Stimulated activated CD4-positive, alpha-beta T cell treated with anti-CD3 and anti-CD28 coated beads, Interleukin-1b, Interleukin-23, amount 100 ng/mL, for 4 hours (primary cell): ENCODE measurements around the gene DDRGK1.
"Not testable (repeated sequence)": the region's sequence is repeated elsewhere in the genome, so short reads cannot be mapped to it uniquely, and the experiment has no call there.

Experiments
- DNase-seq, 2 donors: peaks; one replicate each; pipeline ENCODE4 v3.0.0-alpha.2; 2020; ENCODE audit warnings: low read depth in 2 of 2

The DDRGK1 gene

DNA sequence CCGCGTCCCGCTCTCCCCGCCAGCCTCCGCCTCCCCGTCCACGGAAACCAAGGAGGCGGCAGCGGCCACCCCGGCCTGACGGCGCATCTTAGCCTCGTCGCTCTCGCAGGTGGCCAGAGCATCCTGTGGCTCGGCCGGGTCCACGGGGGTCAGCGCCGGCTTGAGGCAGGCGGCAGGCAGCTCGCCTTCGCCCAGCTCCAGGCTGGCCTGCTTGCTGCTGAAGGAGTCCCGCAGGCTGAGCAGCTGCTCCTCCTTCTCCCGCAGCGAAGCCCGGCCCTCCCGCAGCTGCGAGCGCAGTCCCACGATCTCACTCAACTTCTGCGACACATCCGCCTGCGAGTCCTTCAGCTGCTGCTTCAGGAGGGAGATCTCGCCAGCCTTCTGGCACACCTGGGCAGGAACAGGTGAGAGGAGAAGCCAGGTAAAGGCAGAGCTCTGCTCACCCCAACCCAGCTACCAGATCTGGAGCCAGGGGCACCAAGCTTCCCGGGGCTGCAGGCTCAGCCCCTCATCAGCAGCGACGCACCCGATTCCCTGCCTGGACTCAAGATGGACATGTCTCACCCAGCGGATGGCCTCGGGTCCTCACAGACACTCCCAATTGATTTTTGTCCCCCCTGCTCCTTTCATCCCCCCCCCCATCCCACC lies 39.6 kb downstream of the DDRGK1 start:
- no peak for DNase-seq

DNA sequence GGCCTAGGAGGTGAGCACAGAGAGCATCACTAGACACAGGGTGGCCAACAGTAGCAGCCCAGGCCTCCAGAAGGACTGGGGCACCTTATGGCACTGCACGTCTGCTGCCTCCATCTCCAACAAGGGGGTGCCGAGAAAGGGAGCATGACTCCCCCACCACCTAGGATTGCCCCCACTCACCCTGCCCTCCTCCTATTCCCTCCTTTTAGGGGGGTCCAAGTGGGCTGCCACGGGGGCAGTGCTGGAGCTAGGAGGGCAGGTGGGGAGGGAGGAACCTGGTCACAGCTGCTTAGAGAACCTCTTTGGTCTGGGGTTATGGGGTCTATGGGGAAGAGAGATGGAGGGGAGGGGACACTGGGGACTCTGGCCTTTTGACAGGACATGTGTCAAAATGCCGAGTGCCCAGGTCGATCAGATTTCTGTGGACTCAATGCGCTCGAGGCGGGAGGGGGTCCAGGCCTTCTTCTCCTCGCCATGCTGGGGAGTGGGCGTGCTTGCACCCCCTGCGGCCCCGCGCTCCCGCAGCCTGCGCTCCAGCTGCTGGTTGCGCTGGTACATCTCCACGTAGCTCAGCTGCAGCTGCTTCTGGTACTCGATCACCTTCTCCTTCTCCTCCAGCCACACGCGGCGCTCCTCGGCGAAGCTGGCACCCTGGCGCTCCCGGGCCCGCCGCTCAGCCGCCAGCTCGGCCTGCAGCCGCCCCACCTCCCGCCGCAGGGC lies 40.3 kb downstream of the DDRGK1 start:
- no peak for DNase-seq

DNA sequence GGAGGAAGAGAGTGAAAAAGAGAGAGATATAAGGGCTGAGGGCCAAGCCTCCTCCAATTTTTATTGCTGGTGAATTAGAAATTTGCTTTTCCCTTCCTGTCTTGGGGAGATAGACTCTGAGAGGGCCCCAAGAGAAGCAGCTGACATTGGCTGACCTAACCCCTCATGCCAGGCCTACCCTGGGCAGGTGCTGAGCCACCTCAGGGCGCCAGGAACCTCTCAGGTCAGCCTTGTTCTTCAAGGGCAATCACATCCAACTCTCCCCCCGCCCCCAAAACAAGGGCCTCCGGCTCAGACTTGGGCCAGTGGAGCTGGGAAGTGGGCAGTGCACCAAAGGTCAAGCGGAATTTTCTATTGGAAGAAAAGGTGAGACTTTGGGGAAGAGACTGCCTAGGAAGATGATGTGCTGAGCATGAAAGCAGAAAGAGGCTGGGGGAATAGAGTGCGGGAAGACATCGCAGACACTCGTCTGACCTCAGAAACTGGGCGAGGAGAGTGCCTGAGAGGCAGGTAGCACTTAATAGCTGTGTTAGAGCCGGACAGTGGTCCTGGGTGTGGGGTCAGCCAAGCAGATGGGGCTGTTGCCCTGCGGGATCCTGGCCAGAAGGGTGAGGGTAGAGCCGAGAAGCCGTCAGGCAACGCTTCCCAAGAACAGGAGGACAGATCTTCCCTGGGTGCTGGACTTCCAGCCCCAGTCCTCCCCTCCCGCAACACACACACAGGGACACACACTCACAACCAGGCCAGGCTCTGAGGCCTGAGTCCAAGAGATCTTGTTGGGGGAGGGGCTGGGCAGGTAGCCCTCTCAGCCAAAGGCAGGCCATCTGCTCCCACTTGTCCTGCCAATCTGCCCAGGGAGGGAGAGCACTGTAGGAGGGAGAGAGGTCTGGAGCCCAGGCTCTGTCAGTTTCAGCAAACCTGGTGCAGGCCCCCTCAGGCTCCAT lies 41.1 kb downstream of the DDRGK1 start:
- DNase-seq: no peak

DNA sequence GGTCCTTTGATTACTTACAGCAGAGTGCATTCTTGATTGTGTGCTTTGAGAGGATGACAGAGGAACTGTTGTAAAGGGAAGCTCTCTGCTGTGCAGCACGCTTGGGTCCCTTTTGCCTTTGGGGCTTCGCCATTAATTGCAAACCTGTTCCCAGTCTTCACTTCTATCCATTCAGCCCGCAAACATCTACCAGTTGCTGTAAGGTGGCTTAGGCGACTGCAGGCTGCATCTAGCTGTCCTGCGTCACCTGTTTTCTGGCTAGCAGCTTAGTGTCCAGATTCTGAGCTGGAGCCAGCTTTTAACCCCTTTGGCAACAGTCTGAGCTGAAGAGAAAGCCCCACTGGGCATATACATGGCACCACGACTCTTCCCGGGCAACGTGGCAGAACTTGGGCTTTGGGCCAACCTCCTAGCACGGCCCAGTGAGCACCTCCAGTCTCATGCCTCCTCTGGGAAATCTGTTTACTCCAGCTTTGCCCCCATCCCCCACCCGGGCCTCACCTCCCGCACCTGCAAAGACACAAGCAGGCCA lies 42.3 kb downstream of the DDRGK1 start:
- DNase-seq: no peak

DNA sequence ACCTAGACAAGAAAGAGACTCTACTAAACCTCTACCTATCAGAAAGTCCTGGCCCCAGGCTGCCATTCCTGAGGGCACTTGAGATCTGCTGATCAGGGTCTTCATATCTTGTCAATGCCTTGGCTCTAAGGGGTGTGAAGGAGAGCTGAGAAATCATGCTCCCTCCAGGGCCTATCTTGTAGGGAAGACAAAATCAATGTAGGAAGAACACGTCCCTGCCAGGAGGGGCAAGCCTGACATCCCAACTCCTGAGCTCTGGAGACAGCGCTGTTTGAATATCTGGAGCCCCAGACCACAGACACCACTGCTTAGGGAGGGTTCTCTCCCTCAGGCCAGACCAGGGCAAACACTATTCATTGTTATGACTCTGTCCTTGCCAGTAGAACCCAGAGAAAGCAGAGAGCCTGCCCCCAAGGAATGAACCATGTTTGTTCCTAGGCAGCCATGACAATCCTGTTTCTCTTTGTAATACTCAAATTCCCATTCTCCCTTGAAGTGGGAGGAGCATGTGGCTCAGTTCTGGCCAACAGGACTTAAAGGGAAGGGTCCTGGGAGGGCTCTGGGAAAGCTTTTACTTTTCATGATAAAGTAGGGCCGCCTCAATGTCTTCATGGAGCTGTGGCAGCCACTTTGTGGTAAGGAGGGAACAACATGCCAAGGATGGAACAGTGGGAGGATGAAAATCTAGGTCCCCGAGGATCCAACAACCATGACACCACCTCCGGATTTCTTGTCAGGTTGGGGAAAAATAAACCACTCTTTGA lies 43.0 kb downstream of the DDRGK1 start:
- no peak for DNase-seq

DNA sequence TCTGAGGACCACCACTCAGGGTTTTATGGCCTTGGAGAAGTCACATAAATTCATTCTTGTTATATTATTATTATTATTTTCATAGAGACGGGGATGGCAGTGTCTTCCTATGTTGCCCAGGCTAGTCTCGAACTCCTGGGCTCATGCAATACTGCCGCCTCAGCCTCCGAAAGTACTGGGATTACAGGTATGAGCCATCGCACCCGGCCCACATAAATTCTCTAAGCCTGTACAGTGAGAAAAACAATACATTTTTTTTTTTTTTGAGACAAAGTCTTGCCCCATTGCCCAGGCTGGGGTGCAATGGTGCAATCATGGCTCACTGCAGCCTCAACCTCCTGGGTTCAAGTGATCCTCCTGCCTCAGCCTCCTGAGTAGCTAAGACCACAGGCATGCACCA lies 44.1 kb downstream of the DDRGK1 start:
- DNase-seq: no peak

DNA sequence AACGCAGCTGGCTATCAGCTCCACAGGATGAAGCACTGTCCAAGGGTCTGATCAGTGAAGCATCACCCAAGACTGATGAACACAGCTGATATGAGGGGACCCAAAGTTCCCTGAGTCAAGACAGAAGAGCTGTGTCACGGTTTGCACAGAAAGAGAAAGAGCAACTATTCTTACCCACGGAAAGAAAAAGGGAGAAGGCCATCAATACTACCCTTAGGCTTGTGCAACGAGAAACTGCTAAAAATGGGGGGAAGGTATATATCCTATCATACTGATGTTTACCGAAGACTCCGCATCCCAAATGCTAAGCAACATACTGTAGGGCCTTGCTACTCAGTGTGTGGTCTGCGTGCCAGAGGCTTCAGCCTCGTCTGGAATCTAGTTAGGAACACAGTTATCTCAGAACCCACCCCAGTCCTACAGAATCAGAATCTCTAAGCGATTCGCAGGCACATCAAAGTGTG lies 45.5 kb downstream of the DDRGK1 start:
- no peak for DNase-seq

DNA sequence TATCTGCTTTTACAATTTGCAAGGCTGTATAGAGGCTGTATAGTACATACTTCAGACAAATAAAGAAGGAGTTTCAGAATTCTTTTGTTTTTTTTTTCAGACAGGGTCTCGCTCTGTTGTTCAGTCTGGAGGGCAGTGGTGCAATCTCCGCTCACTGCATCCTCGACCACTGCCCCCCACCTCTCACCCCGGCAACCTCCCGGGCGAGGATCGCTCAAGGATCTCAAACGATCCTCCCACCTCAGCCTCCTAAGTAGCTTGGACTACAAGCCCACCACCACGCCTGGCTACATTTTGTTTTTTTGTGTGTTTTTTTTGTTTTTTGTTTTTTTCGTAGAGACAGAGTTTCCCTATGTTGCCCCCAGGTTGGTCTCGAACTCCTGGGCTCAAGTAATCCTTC lies 46.7 kb downstream of the DDRGK1 start:
- no peak for DNase-seq

DNA sequence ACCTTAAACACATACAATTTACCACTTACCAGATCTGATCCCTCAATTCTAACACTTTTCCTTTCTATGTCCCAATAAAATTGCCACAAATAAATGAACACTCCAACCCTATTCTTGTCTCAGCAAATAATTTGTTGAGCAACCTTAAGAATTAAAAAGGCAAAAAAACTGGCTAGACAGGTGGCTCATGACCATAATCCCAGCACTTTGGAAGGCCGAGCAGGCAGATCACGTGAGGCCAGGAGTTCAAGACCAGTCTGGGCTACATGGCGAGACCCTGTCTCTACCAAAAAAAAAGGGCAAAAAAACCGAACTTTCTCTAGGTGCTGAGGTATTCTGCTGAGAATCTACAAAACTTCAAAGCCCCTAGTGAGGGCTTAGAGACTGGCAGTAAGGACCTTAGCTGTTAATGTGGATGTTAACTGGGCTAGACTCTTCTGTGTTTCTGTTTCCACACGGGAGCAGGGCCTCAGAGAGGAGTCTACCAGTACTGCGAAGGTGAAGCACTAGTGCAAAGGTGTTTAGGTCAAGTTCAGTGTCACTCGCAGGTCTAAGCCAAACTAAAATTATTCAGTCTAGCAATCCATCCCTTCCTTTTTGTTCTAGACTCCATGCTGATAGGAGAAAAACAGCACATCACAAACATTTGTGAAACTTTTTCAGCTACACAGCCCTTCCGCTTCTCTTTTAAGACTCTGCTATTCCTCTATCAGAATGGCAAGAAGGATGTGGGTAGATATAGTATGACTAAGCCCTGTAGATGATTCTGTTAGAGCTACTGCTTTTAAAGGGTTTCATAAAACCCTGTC lies 47.5 kb downstream of the DDRGK1 start:
- no peak for DNase-seq

DNA sequence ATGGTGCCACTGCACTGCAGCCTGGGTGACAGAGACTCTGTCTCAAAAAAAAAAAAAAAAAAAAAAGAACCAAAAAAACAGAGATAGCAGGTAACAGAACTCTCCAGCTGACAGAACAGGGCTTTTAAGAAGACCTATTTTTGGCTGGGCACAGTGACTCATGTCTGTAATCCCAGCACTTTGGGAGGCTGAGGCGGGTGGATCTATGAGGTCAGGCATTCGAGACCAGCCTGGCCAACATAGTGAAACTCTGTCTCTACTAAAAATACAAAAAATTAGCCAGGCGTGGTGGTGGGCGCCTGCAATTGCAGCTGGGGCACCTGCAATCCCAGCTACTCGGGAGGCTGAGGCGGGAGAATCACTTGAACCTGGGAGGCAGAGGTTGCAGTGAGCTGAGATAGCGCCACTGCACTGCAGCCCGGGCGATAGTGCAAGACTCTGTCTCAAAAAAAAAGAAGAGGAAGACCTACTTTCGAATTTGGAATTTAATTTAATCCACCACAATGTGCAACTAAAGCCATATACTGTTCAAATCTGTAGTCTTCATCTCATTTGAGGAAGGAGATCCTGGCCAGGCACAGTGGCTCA lies 52.3 kb downstream of the DDRGK1 start:
- DNase-seq: not testable (repeated sequence)

DNA sequence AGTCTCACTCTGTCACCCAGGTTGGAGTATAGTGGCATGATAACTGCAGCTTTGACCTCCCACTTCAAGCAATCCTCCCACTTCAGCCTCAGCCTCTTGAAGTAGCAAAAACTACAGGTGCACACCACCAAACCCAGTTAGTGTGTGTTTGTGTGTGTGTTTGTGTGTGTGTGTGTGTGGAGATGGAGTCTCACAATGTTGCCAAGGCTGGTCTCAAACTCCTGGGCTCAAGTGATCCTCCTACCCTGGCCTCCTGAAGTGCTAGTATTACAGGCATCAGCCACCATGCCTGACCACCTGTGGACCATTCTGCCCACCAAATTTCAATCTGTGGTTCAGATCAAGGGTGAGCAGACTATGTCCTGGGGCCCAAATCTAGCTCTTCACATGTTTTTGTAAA lies 53.6 kb downstream of the DDRGK1 start:
- DNase-seq: no peak

DNA sequence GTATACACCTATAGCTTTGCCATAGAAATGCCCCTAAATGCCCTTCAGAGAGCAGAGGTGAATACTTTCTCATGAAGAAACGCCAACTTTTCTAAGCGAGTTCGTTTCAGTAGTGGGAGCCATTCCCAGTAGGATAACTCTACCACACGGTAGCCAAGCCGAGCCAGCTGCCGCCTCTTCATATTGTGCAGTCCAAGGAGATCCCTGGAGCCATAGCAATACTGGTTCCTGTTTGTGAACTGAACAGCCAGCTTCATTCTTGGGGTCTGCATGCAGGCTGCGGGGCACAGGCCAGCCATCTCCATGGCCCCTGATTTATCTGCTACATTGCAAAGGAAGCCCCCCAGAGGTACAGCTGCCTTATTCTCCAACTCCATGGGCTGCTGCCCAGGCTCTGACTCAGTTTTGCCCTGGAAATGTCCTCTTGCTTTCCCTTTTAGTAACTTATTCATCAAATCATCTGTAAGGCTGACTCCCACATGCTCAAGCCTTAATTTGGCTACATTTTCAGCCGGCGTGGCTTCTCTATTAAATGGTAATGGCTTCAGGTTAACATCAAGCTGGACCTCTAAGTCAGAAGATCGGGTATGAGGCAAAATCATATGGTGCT lies 57.6 kb downstream of the DDRGK1 start:
- no peak for DNase-seq

DNA sequence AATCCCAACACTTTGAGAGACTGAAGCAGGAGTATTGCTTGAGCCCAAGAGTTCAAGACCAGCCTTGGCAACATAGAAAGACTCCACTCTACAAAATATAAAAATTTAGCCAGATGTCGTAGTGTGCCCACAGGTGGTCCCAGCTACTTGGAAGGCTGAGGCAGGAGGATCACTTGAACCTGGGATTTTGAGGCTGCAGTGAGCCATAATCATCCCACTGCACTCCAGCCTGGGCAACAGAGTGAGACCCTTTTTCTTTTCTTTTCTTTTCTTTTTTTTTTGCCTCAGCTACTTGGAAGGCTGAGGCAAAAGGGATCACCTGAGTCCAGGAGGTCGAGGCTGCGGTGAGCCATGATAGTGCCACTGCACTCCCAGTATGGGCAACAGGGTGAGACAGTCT lies 62.7 kb downstream of the DDRGK1 start:
- DNase-seq: no peak
